22Rv1 (cell line): ENCODE data around the gene GCH1.

ENCODE experiments used
- ZFX ChIP-seq: fragments of 450-650 bp; IDR thresholded peaks from 2 replicates; pipeline ENCODE4 v1.6.1; 2017; ENCODE audit warnings: antibody characterized with exemption, borderline replicate concordance
- TF ChIP-seq, protein P1 (sequence below): fragments of 450-650 bp; IDR thresholded peaks from 2 replicates; pipeline ENCODE4 v1.5.1; 2017; ENCODE audit warnings: mild to moderate bottlenecking

DNA sequence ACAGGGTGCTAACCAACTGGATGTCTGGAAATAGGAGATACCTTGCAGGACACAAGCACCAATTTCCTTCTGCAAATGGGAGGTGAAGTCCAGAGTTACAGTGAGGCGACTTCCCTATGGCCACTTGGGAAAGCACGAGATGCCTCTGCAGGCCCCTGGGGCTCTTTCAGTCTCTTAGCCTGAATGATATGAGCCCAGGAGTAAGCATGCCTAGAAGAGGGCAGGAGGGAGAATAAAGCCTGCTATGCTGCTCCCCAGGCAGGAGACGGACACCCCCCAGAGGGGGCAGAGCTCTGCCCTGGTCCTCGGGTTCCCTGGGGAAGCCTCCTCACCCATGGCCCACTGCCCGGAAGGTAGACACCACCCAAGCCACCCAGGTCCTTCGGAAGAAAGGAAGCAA is 105.1 kb downstream of the GCH1 start:
- TF ChIP-seq, protein P1, sequence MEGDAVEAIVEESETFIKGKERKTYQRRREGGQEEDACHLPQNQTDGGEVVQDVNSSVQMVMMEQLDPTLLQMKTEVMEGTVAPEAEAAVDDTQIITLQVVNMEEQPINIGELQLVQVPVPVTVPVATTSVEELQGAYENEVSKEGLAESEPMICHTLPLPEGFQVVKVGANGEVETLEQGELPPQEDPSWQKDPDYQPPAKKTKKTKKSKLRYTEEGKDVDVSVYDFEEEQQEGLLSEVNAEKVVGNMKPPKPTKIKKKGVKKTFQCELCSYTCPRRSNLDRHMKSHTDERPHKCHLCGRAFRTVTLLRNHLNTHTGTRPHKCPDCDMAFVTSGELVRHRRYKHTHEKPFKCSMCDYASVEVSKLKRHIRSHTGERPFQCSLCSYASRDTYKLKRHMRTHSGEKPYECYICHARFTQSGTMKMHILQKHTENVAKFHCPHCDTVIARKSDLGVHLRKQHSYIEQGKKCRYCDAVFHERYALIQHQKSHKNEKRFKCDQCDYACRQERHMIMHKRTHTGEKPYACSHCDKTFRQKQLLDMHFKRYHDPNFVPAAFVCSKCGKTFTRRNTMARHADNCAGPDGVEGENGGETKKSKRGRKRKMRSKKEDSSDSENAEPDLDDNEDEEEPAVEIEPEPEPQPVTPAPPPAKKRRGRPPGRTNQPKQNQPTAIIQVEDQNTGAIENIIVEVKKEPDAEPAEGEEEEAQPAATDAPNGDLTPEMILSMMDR: no peak
- no peak for TF ChIP-seq ZFX
